Measurements from ENCODE around the gene CCDC9. TPM values are rescaled to one million over a fixed set of nuclear protein-coding genes. Genes with fewer than 3 reads are reported as not detected.

The CCDC9 gene
- polyA plus RNA-seq, 3 donors: 6.3 to 10.0 (median 7.6) TPM

DNA sequence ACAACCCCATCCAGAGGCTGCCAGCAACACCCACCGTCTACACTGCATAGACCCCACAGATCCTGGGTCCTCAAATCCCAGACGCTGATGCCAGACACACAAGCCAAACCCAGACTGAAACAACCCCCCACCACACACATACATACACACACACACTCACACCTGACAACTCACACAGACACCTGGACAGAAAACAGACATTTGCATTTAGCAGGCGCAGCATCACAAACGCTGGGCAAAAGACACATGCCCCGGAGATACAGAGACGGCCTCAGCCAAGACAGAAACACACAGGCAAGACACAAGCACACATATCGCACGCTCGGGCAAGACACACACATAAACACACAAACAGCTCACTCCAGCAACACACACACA, 26.7 kb upstream of the CCDC9 start:
- peaks cover 14% of the 10 kb centered on the region for H3K79me2 ChIP-seq (ENCODE audit: insufficient read depth, low read length)
- H3K4me3 ChIP-seq (replicated peaks in 1 of 3; ENCODE audit: low read depth in 2 of 3, low read length in 3 of 3): peak overlapping the region; percentile 51 to 99 (median 83)
- peak overlapping the region; percentile 82 for H3K4me2 ChIP-seq (replicated peaks; ENCODE audit: extremely low read depth, low read length, poor library complexity, severe bottlenecking)
- H3K27me3 ChIP-seq (ENCODE audit: control insufficient read depth in 2 of 2, insufficient read depth in 2 of 2, low read length in 2 of 2): peaks cover 0 to 11% of the 10 kb centered on the region in 2 donors
- H4K20me1 ChIP-seq (ENCODE audit: insufficient read depth, low read length): peaks cover 19% of the 10 kb centered on the region
- peak overlapping the region; percentile 89 for H3K9ac ChIP-seq (ENCODE audit: insufficient read depth, low read length, poor library complexity, severe bottlenecking)
- H3K4me1 Mint-ChIP-seq: peaks cover 29% of the 10 kb centered on the region
- TF ChIP-seq, protein P1, sequence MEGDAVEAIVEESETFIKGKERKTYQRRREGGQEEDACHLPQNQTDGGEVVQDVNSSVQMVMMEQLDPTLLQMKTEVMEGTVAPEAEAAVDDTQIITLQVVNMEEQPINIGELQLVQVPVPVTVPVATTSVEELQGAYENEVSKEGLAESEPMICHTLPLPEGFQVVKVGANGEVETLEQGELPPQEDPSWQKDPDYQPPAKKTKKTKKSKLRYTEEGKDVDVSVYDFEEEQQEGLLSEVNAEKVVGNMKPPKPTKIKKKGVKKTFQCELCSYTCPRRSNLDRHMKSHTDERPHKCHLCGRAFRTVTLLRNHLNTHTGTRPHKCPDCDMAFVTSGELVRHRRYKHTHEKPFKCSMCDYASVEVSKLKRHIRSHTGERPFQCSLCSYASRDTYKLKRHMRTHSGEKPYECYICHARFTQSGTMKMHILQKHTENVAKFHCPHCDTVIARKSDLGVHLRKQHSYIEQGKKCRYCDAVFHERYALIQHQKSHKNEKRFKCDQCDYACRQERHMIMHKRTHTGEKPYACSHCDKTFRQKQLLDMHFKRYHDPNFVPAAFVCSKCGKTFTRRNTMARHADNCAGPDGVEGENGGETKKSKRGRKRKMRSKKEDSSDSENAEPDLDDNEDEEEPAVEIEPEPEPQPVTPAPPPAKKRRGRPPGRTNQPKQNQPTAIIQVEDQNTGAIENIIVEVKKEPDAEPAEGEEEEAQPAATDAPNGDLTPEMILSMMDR (IDR thresholded peaks at IDR 0.05): no peak
- no peak overlapping the region for H3K27ac Mint-ChIP-seq
- 5% methylated on average over 6 of the region's 9 CpGs for WGBS (ENCODE audit: insufficient coverage)
- no peaks in the 10 kb centered on the region for H3K36me3 ChIP-seq (replicated peaks in 1 of 2; ENCODE audit: control insufficient read depth in 1 of 2, insufficient read depth in 2 of 2, low read length in 2 of 2)
- peaks cover 5 to 10% of the 10 kb centered on the region in 2 donors for H3K36me3 Mint-ChIP-seq
- H2AFZ ChIP-seq (ENCODE audit: insufficient read depth, low read depth, low read length, poor library complexity, severe bottlenecking): peak overlapping the region; percentile 37
- H3K9me3 ChIP-seq (replicated peaks in 1 of 2; ENCODE audit: control insufficient read depth in 1 of 2, insufficient read depth in 1 of 2, low read length in 2 of 2): no peaks in the 10 kb centered on the region
- peaks cover 21 to 32% (median 25%) of the 10 kb centered on the region in 3 donors for H3K27me3 Mint-ChIP-seq (ENCODE audit: low read depth in 3 of 3)
- peaks cover 0 to 5% (median 2%) of the 10 kb centered on the region in 7 donors for H3K9me3 Mint-ChIP-seq
- intact Hi-C loops (cut with micrococcal nuclease): loop anchor here (1.0 to 2.0 kb wide), 2 partner anchors 15 to 19 kb away; no protein-coding TSS in a partner anchor
- no peak overlapping the region for H3K4me3 Mint-ChIP-seq
- H3K4me1 ChIP-seq (ENCODE audit: control insufficient read depth in 1 of 2, insufficient read depth in 2 of 2, low read length in 2 of 2): peaks cover 54 to 65% of the 10 kb centered on the region in 2 donors
- peak overlapping the region; percentile 1 to 96 for H3K27ac ChIP-seq (ENCODE audit: low read depth in 1 of 2, low read length in 2 of 2)
- DNase-seq: no peak

DNA sequence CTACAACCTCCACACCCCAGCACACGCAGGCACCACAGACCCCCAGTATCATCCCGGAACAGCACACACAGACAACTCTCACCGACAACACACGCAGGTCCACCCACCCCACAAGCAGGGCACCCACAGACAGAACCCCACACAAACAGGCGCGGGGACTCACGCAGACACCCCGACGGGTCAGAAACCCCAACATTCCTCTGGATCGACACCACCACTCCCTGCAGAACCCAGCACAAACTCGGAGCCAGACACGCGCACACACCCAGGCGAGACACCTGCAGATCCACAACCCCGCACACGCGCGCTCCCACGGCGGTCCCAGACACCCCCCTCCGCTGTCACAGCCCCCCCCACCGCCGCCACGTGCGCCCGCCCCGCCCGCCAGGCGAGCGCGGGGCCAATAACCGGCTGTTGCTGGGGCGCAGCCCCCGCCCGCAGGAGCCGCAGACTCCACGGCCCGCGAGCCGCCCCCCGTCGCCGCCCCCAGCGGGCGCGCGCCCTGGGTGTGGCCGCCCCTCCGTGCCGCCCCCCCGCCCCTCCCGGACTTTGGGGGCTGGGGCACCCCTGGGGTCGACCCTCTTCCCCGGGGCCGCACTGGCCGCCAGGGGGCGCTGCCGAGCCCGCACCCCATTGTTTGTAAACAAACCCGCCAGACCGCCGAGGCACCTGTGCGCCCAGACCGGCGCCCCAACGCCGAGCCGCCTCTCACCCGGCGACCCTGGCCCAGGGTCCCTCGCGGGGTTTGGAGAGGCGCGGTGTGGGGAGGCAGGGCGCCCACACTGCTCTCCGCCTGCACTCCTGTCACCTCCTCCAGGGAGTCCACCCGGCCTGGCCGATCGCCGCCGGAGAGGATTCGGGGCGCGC, 26.0 kb upstream of the CCDC9 start:
- TF ChIP-seq, protein P1 (IDR thresholded peaks at IDR 0.05): peak; percentile 99
- peak overlapping the region in 2 of 7 donors; percentile 7 to 25 for H3K27ac Mint-ChIP-seq
- Histone ChIP-seq H3K36me3 (replicated peaks in 1 of 2; ENCODE audit: control insufficient read depth in 1 of 2, insufficient read depth in 2 of 2, low read length in 2 of 2) (no peaks in the 10 kb centered on the region), H3K4me2 (replicated peaks; ENCODE audit: extremely low read depth, low read length, poor library complexity, severe bottlenecking) (peak overlapping the region; percentile 82), H4K20me1 (ENCODE audit: insufficient read depth, low read length) (peaks cover 19% of the 10 kb centered on the region), H2AFZ (ENCODE audit: insufficient read depth, low read depth, low read length, poor library complexity, severe bottlenecking) (peak overlapping the region; percentile 72), H3K27ac (ENCODE audit: low read depth in 1 of 2, low read length in 2 of 2) (peak overlapping the region; percentile 1 to 96), H3K9ac (ENCODE audit: insufficient read depth, low read length, poor library complexity, severe bottlenecking) (peak overlapping the region; percentile 89), H3K27me3 (ENCODE audit: control insufficient read depth in 2 of 2, insufficient read depth in 2 of 2, low read length in 2 of 2) (peaks cover 0 to 12% of the 10 kb centered on the region in 2 donors), H3K9me3 (replicated peaks in 1 of 2; ENCODE audit: control insufficient read depth in 1 of 2, insufficient read depth in 1 of 2, low read length in 2 of 2) (no peaks in the 10 kb centered on the region), H3K4me1 (ENCODE audit: control insufficient read depth in 1 of 2, insufficient read depth in 2 of 2, low read length in 2 of 2) (peaks cover 52 to 63% of the 10 kb centered on the region in 2 donors), H3K4me3 (replicated peaks in 1 of 3; ENCODE audit: low read depth in 2 of 3, low read length in 3 of 3) (peak overlapping the region; percentile 69 to 99 (median 83)), H3K79me2 (ENCODE audit: insufficient read depth, low read length) (peaks cover 14% of the 10 kb centered on the region)
- H3K36me3 Mint-ChIP-seq: peaks cover 4% of the 10 kb centered on the region in 2 donors
- peak overlapping the region; percentile 64 to 70 for H3K4me3 Mint-ChIP-seq
- 1% methylated on average over 81 of the region's 84 CpGs for WGBS (ENCODE audit: insufficient coverage)
- intact Hi-C loops (cut with micrococcal nuclease): loop anchor here (1.0 to 2.0 kb wide), 2 partner anchors 14 to 19 kb away; no protein-coding TSS in a partner anchor
- peaks cover 21 to 35% (median 25%) of the 10 kb centered on the region in 3 donors for H3K27me3 Mint-ChIP-seq (ENCODE audit: low read depth in 3 of 3)
- H3K9me3 Mint-ChIP-seq: peaks cover 0 to 5% (median 2%) of the 10 kb centered on the region in 7 donors
- peak in 2 of 3 donors; percentile 46 to 67 for DNase-seq
- peaks cover 28% of the 10 kb centered on the region for H3K4me1 Mint-ChIP-seq
